ENCODE data around the gene PGS1.

Gene PGS1

DNA sequence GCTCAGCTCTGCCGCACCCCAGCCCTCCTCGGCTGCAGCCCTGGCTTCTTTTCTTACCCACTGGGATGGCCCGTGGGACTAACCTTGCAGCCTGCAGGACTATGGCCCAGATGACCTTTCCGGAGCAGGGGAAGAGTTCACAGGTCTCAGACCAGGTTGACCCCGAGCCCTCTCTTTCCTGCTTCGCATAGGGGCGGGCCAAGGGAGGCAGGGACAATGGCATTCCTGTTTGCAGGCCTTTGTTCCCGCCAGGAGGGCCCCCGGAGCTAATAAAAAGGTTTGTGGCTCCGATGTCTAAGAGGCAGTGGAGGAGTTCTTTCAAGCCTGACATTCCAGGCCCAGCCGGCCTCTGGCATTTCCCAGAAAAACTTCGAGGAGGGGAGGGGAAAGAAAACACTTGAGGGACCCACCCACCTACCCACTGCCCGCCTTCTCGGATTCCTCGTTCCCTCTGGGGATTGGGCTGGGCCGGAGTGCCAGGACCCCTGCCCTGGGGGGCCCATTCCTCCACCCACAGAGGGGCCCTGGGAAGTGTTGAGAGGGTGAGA lies 12.8 kb upstream of the PGS1 start:
- Histone ChIP-seq H3K9me3 (ENCODE audit: insufficient read depth, low read length) (no peaks in the 10 kb centered on the region), H3K4me2 (ENCODE audit: low read depth, low read length, poor library complexity, severe bottlenecking) (no peak overlapping the region), H3K36me3 (ENCODE audit: low read length) (no peaks in the 10 kb centered on the region), H3K9me2 (replicated peaks; ENCODE audit: insufficient read depth, low read length) (no peaks in the 10 kb centered on the region), H3F3A (ENCODE audit: insufficient read depth) (no peaks in the 10 kb centered on the region), H4K20me1 (ENCODE audit: low read depth, low read length) (no peaks in the 10 kb centered on the region), H3K27me3 (ENCODE audit: low read length) (peaks cover 3% of the 10 kb centered on the region; the same call in 1 of the 2 replicates), H3K9ac (ENCODE audit: low read length) (no peak overlapping the region), H3K27ac (ENCODE audit: low read depth, low read length) (no peak overlapping the region), H3K4me3 (ENCODE audit: insufficient read depth, low read length, poor library complexity, severe bottlenecking) (no peak overlapping the region), H3K79me2 (ENCODE audit: insufficient read depth, low read length) (no peaks in the 10 kb centered on the region), H2AFZ (ENCODE audit: low read depth, low read length, severe bottlenecking) (no peak overlapping the region)
- TF ChIP-seq, protein P1, sequence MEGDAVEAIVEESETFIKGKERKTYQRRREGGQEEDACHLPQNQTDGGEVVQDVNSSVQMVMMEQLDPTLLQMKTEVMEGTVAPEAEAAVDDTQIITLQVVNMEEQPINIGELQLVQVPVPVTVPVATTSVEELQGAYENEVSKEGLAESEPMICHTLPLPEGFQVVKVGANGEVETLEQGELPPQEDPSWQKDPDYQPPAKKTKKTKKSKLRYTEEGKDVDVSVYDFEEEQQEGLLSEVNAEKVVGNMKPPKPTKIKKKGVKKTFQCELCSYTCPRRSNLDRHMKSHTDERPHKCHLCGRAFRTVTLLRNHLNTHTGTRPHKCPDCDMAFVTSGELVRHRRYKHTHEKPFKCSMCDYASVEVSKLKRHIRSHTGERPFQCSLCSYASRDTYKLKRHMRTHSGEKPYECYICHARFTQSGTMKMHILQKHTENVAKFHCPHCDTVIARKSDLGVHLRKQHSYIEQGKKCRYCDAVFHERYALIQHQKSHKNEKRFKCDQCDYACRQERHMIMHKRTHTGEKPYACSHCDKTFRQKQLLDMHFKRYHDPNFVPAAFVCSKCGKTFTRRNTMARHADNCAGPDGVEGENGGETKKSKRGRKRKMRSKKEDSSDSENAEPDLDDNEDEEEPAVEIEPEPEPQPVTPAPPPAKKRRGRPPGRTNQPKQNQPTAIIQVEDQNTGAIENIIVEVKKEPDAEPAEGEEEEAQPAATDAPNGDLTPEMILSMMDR (IDR thresholded peaks at IDR 0.05; ENCODE audit: insufficient read depth, low read length, poor library complexity, severe bottlenecking) = no peak
- no peak for TF ChIP-seq EZH2phosphoT487 (conservative IDR thresholded peaks at IDR 0.05; ENCODE audit: low read length)

DNA sequence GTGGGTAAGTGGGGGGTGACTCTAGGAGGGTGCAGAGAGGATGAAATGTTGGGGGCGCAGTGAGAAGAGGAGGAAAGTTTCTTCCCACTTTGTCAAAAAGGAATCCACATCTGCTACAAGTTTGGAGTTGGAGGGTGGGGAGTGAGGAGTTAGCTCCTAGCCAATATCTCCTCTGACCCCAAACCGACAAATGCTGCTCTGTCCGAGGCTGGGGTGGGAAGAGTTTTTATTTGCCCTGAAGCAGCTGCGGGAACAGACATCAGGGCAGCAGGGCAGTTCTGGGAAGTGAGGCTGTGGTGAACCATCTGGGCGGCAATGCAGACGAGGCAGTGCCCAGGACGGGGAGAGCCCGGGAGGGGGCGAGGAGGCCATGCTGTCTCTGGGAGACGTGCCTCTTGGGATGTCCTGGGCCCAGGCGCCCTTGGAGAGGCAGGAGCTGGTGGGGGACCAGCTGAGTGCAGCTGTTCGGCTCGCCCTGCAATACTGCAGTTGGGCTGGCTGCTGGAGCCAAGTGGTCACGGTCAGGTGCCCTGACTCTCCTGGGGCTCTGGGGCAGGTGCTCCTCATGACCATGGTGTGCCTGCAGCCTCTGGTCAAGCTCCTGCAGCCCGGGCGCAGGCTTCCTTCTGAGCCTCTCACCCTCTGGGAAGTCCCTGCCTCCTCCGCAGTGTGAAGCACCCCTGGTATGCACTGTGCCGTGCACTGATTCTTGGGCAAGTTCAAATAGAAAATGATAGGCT lies 12.2 kb upstream of the PGS1 start:
- Histone ChIP-seq H3K27ac (ENCODE audit: low read depth, low read length) (no peak overlapping the region), H3K9me3 (ENCODE audit: insufficient read depth, low read length) (no peaks in the 10 kb centered on the region), H2AFZ (ENCODE audit: low read depth, low read length, severe bottlenecking) (no peak overlapping the region), H3K9me2 (replicated peaks; ENCODE audit: insufficient read depth, low read length) (no peaks in the 10 kb centered on the region), H3K27me3 (ENCODE audit: low read length) (peaks cover 3% of the 10 kb centered on the region; the same call in 1 of the 2 replicates), H4K20me1 (ENCODE audit: low read depth, low read length) (no peaks in the 10 kb centered on the region), H3K4me3 (ENCODE audit: insufficient read depth, low read length, poor library complexity, severe bottlenecking) (no peak overlapping the region), H3K79me2 (ENCODE audit: insufficient read depth, low read length) (no peaks in the 10 kb centered on the region), H3K4me2 (ENCODE audit: low read depth, low read length, poor library complexity, severe bottlenecking) (no peak overlapping the region), H3K36me3 (ENCODE audit: low read length) (no peaks in the 10 kb centered on the region), H3F3A (ENCODE audit: insufficient read depth) (no peaks in the 10 kb centered on the region), H3K9ac (ENCODE audit: low read length) (no peak overlapping the region)
- TF ChIP-seq, protein P1 (IDR thresholded peaks at IDR 0.05; ENCODE audit: insufficient read depth, low read length, poor library complexity, severe bottlenecking) = no peak
- no peak for TF ChIP-seq EZH2phosphoT487 (conservative IDR thresholded peaks at IDR 0.05; ENCODE audit: low read length)

DNA sequence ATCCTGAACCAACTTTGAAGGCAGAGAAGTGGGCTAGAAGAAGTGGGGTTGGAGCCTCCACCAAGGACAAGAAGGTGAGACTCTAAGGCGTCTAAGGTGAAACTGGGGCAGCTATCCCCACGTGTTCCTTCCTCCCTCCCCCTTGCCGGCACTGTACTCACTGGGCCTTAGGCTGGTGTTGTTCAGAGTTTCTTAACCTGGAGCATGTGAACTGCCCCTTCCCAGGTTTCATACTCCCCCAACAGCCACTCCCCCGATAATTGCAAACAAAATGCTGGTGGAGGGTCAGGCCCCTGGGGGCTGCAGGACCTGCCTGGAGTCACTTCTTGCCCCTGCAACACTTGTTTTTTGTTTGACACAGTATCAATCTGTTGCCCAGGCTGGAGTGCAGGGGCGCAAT lies 11.3 kb upstream of the PGS1 start:
- Histone ChIP-seq H3K4me3 (ENCODE audit: insufficient read depth, low read length, poor library complexity, severe bottlenecking) (no peak overlapping the region), H4K20me1 (ENCODE audit: low read depth, low read length) (no peaks in the 10 kb centered on the region), H3K36me3 (ENCODE audit: low read length) (no peaks in the 10 kb centered on the region), H3K4me2 (ENCODE audit: low read depth, low read length, poor library complexity, severe bottlenecking) (no peak overlapping the region), H3K9me3 (ENCODE audit: insufficient read depth, low read length) (no peaks in the 10 kb centered on the region), H3F3A (ENCODE audit: insufficient read depth) (no peaks in the 10 kb centered on the region), H3K27me3 (ENCODE audit: low read length) (peaks cover 3% of the 10 kb centered on the region; the same call in 1 of the 2 replicates), H3K9ac (ENCODE audit: low read length) (no peak overlapping the region), H3K79me2 (ENCODE audit: insufficient read depth, low read length) (no peaks in the 10 kb centered on the region), H3K9me2 (replicated peaks; ENCODE audit: insufficient read depth, low read length) (no peaks in the 10 kb centered on the region), H2AFZ (ENCODE audit: low read depth, low read length, severe bottlenecking) (no peak overlapping the region), H3K27ac (ENCODE audit: low read depth, low read length) (no peak overlapping the region)
- TF ChIP-seq, protein P1 (IDR thresholded peaks at IDR 0.05; ENCODE audit: insufficient read depth, low read length, poor library complexity, severe bottlenecking) = no peak
- no peak for TF ChIP-seq EZH2phosphoT487 (conservative IDR thresholded peaks at IDR 0.05; ENCODE audit: low read length)
